Smooth muscle cell (in vitro differentiated cells): ENCODE results near the gene ATP11A. TPM values are rescaled to one million over a fixed set of nuclear protein-coding genes. Genes with fewer than 3 reads are reported as not detected.

Source experiments
- DNase-seq: peaks from one replicate; lab custom pipeline; 2025; ENCODE audit not compliant: unreplicated experiment; lab: John Stamatoyannopoulos, UW
- H2AFZ ChIP-seq: fragments of 200-600 bp; sonication (generic); 2 replicates; pipeline ENCODE4 v1.6.0; 2016; ENCODE audit warnings: antibody characterized with exemption, low read depth, mild to moderate bottlenecking
- H3F3A ChIP-seq: fragments of 200-600 bp; sonication (generic); 2 replicates; pipeline ENCODE4 v1.6.0; 2017; ENCODE audit warnings: antibody characterized with exemption, low read depth
- H3K27ac ChIP-seq: fragments of 200-600 bp; sonication (generic); 2 replicates; pipeline ENCODE4 v1.5.1; 2016; ENCODE audit warnings: low read depth, mild to moderate bottlenecking
- H3K27me3 ChIP-seq: fragments of 200-600 bp; sonication (generic); 2 replicates; pipeline ENCODE4 v1.6.1; 2016; ENCODE audit warnings: low read depth, mild to moderate bottlenecking
- H3K36me3 ChIP-seq: fragments of 200-600 bp; sonication (generic); 2 replicates; pipeline ENCODE4 v1.5.1; 2016; ENCODE audit warnings: low read depth
- H3K4me1 ChIP-seq: fragments of 200-600 bp; sonication (generic); 2 replicates; pipeline ENCODE4 v1.5.1; 2016; ENCODE audit warnings: low read depth
- H3K4me2 ChIP-seq: fragments of 200-600 bp; sonication (generic); 2 replicates; pipeline ENCODE4 v1.6.0; 2016; ENCODE audit warnings: mild to moderate bottlenecking
- H3K4me3 ChIP-seq: fragments of 200-600 bp; sonication (generic); 2 replicates; pipeline ENCODE4 v1.5.1; 2016; ENCODE audit warnings: mild to moderate bottlenecking
- H3K79me2 ChIP-seq: fragments of 200-600 bp; sonication (generic); 2 replicates; pipeline ENCODE4 v1.6.0; 2016; ENCODE audit warnings: low read depth, mild to moderate bottlenecking
- H3K9ac ChIP-seq: fragments of 200-600 bp; sonication (generic); 2 replicates; pipeline ENCODE4 v1.6.0; 2016; ENCODE audit warnings: low read depth
- H3K9me3 ChIP-seq: fragments of 200-600 bp; sonication (generic); replicated peaks from 2 replicates; pipeline ENCODE4 v1.5.1; 2016; ENCODE audit warnings: low read depth
- H4K20me1 ChIP-seq: fragments of 200-600 bp; sonication (generic); 2 replicates; pipeline ENCODE4 v1.6.0; 2016; ENCODE audit warnings: low read depth
- CTCF ChIP-seq: fragments of 200-600 bp; sonication (generic); IDR thresholded peaks from 2 replicates; pipeline ENCODE4 v1.5.1; 2017; ENCODE audit warnings: borderline replicate concordance, mild to moderate bottlenecking, antibody characterized with exemption; ENCODE audit not compliant: insufficient read depth, poor library complexity, severe bottlenecking
- WGBS: methylation state at CpG from one replicate; pipeline ENCODE4 v1.1.7; 2016; ENCODE audit warnings: low lambda C conversion rate; 5-methylcytosine and 5-hydroxymethylcytosine counted together
- polyA plus RNA-seq: library from polyadenylated mRNA; unstranded; fragments of >200 nt; fragmentation: Nextera tagmentation; extraction: Ambion mirVana; gene quantifications from 2 replicates; pipeline ENCODE4 v1.2.1, GENCODE V29; 2016
- total RNA-seq: library from RNA; depleted of rRNA; stranded (reverse); fragments of >200 nt; gene quantifications from 2 replicates; pipeline ENCODE4 v1.2.3, GENCODE V29; 2014

Gene ATP11A
- total and polyA plus RNA-seq, 2 experiments from 2014 or later = 6.5 to 7.5 TPM

DNA sequence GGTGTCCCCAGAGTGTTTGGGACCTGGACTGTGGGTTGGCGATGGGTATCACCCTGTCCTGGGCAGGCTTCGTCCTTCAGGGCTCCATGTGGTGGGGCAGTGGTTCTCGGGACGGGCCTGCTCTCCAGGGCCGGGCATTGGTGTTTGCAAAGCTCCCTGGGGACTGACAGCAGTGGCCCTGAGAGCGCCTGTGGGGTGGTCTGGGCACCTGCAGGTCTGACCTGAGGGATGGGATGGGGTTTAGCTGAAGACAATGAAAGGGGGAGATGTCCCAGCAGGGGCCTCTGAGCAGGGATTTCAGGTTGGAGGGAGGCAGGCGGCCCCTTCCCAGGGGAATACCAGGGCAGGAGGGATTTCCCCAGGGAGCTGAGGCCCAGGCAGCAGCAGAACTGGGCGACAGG is 210.9 kb downstream of the ATP11A start:
- Histone ChIP-seq H3K4me1 (peaks cover 20% of the 10 kb centered on the region), H3K27me3 (no peaks in the 10 kb centered on the region), H3K36me3 (no peaks in the 10 kb centered on the region), H4K20me1 (no peaks in the 10 kb centered on the region), H3F3A (no peaks in the 10 kb centered on the region), H3K4me2 (no peak overlapping the region), H3K4me3 (no peak overlapping the region), H3K27ac (no peak overlapping the region), H2AFZ (no peak overlapping the region), H3K9ac (no peak overlapping the region), H3K79me2 (no peaks in the 10 kb centered on the region), H3K9me3 (no peaks in the 10 kb centered on the region)
- no peak for DNase-seq
- TF ChIP-seq CTCF = no peak
- WGBS = 91% methylated on average over 8 of the region's 8 CpGs

GRCh38 chr13:112902101-112902651 is 212.3 kb downstream of the ATP11A start:
- Histone ChIP-seq H3K4me1 (peaks cover 27% of the 10 kb centered on the region), H3F3A (no peaks in the 10 kb centered on the region), H3K27me3 (no peaks in the 10 kb centered on the region), H4K20me1 (no peaks in the 10 kb centered on the region), H2AFZ (no peak overlapping the region), H3K36me3 (no peaks in the 10 kb centered on the region), H3K9me3 (no peaks in the 10 kb centered on the region), H3K79me2 (no peaks in the 10 kb centered on the region), H3K9ac (no peak overlapping the region), H3K4me3 (no peak overlapping the region), H3K27ac (no peak overlapping the region), H3K4me2 (no peak overlapping the region)
- no peak for DNase-seq
- 76% methylated on average over 14 of the region's 14 CpGs for WGBS
- no peak for TF ChIP-seq CTCF

DNA sequence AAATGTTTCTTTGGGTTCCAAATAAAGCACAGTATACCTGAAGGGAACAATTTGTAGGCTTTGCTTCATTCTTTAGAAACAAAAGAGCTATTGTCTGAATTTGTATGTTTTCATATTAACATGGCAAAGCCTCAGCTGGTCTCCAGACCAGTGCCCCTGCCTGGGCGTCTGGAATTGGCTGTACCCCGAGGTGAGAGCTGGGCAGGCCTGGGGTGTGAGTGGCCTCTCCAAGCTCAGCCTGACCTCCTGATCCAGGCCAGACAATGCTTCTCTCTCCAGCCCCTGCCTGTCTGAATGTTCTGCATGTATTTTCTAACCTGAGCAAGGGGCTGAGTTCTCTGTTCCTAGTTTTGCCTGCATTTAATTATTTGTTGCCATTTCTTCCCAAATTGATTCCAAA is 212.8 kb downstream of the ATP11A start:
- DNase-seq = no peak
- H3K36me3 ChIP-seq = no peaks in the 10 kb centered on the region
- no peak overlapping the region for H3K4me3 ChIP-seq
- WGBS = 82% methylated on average over 2 of the region's 2 CpGs
- no peaks in the 10 kb centered on the region for H3K9me3 ChIP-seq
- H4K20me1 ChIP-seq = no peaks in the 10 kb centered on the region
- H3F3A ChIP-seq = no peaks in the 10 kb centered on the region
- no peak for TF ChIP-seq CTCF
- no peak overlapping the region for H3K27ac ChIP-seq
- H3K4me2 ChIP-seq = no peak overlapping the region
- H3K27me3 ChIP-seq = peaks cover 2% of the 10 kb centered on the region
- peaks cover 27% of the 10 kb centered on the region for H3K4me1 ChIP-seq
- no peaks in the 10 kb centered on the region for H3K79me2 ChIP-seq
- no peak overlapping the region for H2AFZ ChIP-seq
- H3K9ac ChIP-seq = no peak overlapping the region

GRCh38 chr13:112903071-112903577 is 213.3 kb downstream of the ATP11A start:
- Histone ChIP-seq H2AFZ (no peak overlapping the region), H3K9ac (no peak overlapping the region), H3K27me3 (peaks cover 4% of the 10 kb centered on the region), H3K4me1 (peaks cover 27% of the 10 kb centered on the region), H3K79me2 (no peaks in the 10 kb centered on the region), H3K36me3 (no peaks in the 10 kb centered on the region), H3K27ac (no peak overlapping the region), H3K4me2 (no peak overlapping the region), H3F3A (no peaks in the 10 kb centered on the region), H3K9me3 (no peaks in the 10 kb centered on the region), H3K4me3 (no peak overlapping the region), H4K20me1 (no peaks in the 10 kb centered on the region)
- WGBS = 87% methylated on average over 8 of the region's 8 CpGs
- DNase-seq = no peak
- TF ChIP-seq CTCF = no peak
